ENCODE measurements around the gene WRNIP1. TPM values are rescaled to one million over a fixed set of nuclear protein-coding genes. Genes with fewer than 3 reads are reported as not detected.

WRNIP1 gene
- total and polyA plus RNA-seq, 7 experiments from 2014 or later = 21.8 to 61.8 (median 37.8) TPM

GRCh38 chr6:2753110-2753489 is 12.1 kb upstream of the WRNIP1 start:
- intact Hi-C loops (cut with micrococcal nuclease) = no loop called here
- Histone ChIP-seq H3K9me3 (ENCODE audit: control insufficient read depth in 2 of 3, low read length in 3 of 3) (no peaks in the 10 kb centered on the region), H3K4me1 (ENCODE audit: control insufficient read depth in 2 of 2, insufficient read depth in 2 of 2, low read length in 2 of 2) (no peaks in the 10 kb centered on the region), H3K36me3 (ENCODE audit: control insufficient read depth in 2 of 3, insufficient read depth in 3 of 3, low read length in 3 of 3) (no peaks in the 10 kb centered on the region), H3K27ac (ENCODE audit: low read depth, low read length) (no peak overlapping the region), H3K4me3 (ENCODE audit: low read length) (no peak overlapping the region), H3K27me3 (ENCODE audit: control insufficient read depth in 2 of 2, insufficient read depth in 2 of 2, low read length in 2 of 2) (no peaks in the 10 kb centered on the region)
- DNase-seq (no peak), ATAC-seq (no peak)
- no peak overlapping the region for H3K27ac Mint-ChIP-seq
- POLR2A ChIA-PET = no interaction called here
- H3K4me1 Mint-ChIP-seq = peaks cover 0 to 9% (median 3%) of the 10 kb centered on the region in 7 donors
- CTCF ChIA-PET = interaction anchor here (0.6 kb wide), 1 partner anchor 403 kb away, joined by 4 read pairs; no protein-coding TSS in a partner anchor
- peaks cover 19 to 81% (median 24%) of the 10 kb centered on the region in 5 donors for H3K27me3 Mint-ChIP-seq
- H3K9me3 Mint-ChIP-seq = no peaks in the 10 kb centered on the region
- no peaks in the 10 kb centered on the region for H3K36me3 Mint-ChIP-seq
- H3K4me3 Mint-ChIP-seq = no peak overlapping the region

GRCh38 chr6:2753743-2754142 is 11.4 kb upstream of the WRNIP1 start:
- intact Hi-C loops (cut with micrococcal nuclease) = no loop called here
- Mint-ChIP-seq H3K4me3 (no peak overlapping the region), H3K27me3 (peaks cover 19 to 77% (median 24%) of the 10 kb centered on the region in 5 donors), H3K4me1 (peaks cover 0 to 9% (median 3%) of the 10 kb centered on the region in 7 donors), H3K36me3 (no peaks in the 10 kb centered on the region), H3K9me3 (no peaks in the 10 kb centered on the region), H3K27ac (no peak overlapping the region)
- Histone ChIP-seq H3K4me1 (ENCODE audit: control insufficient read depth in 2 of 2, insufficient read depth in 2 of 2, low read length in 2 of 2) (no peaks in the 10 kb centered on the region), H3K4me3 (ENCODE audit: low read length) (no peak overlapping the region), H3K27me3 (ENCODE audit: control insufficient read depth in 2 of 2, insufficient read depth in 2 of 2, low read length in 2 of 2) (no peaks in the 10 kb centered on the region), H3K36me3 (ENCODE audit: control insufficient read depth in 2 of 3, insufficient read depth in 3 of 3, low read length in 3 of 3) (no peaks in the 10 kb centered on the region), H3K9me3 (ENCODE audit: control insufficient read depth in 2 of 3, low read length in 3 of 3) (no peaks in the 10 kb centered on the region), H3K27ac (ENCODE audit: low read depth, low read length) (no peak overlapping the region)
- DNase-seq (no peak), ATAC-seq (no peak)
- ChIA-PET CTCF (interaction anchor here (0.6 kb wide), 1 partner anchor 404 kb away, joined by 4 read pairs; no protein-coding TSS in a partner anchor), POLR2A (no interaction called here)

GRCh38 chr6:2754393-2754792 is 10.8 kb upstream of the WRNIP1 start:
- intact Hi-C loops (cut with micrococcal nuclease) = no loop called here
- ATAC-seq = no peak
- Histone ChIP-seq H3K9me3 (ENCODE audit: control insufficient read depth in 2 of 3, low read length in 3 of 3) (no peaks in the 10 kb centered on the region), H3K27me3 (ENCODE audit: control insufficient read depth in 2 of 2, insufficient read depth in 2 of 2, low read length in 2 of 2) (no peaks in the 10 kb centered on the region), H3K36me3 (ENCODE audit: control insufficient read depth in 2 of 3, insufficient read depth in 3 of 3, low read length in 3 of 3) (no peaks in the 10 kb centered on the region), H3K4me1 (ENCODE audit: control insufficient read depth in 2 of 2, insufficient read depth in 2 of 2, low read length in 2 of 2) (no peaks in the 10 kb centered on the region), H3K27ac (ENCODE audit: low read depth, low read length) (no peak overlapping the region), H3K4me3 (ENCODE audit: low read length) (no peak overlapping the region)
- Mint-ChIP-seq H3K4me1 (peaks cover 0 to 9% (median 3%) of the 10 kb centered on the region in 7 donors), H3K27me3 (peaks cover 19 to 71% (median 24%) of the 10 kb centered on the region in 5 donors), H3K9me3 (no peaks in the 10 kb centered on the region), H3K27ac (no peak overlapping the region), H3K36me3 (no peaks in the 10 kb centered on the region), H3K4me3 (no peak overlapping the region)
- ChIA-PET POLR2A (no interaction called here), CTCF (no interaction called here)
- DNase-seq = no peak

GRCh38 chr6:2754911-2755310 is 10.3 kb upstream of the WRNIP1 start:
- ChIA-PET POLR2A (no interaction called here), CTCF (interaction anchor here (0.6 kb wide), 1 partner anchor 246 kb away, joined by 3 read pairs; no protein-coding TSS in a partner anchor)
- no peaks in the 10 kb centered on the region for H3K9me3 ChIP-seq (ENCODE audit: control insufficient read depth in 2 of 3, low read length in 3 of 3)
- no peaks in the 10 kb centered on the region for H3K27me3 ChIP-seq (ENCODE audit: control insufficient read depth in 2 of 2, insufficient read depth in 2 of 2, low read length in 2 of 2)
- Mint-ChIP-seq H3K27me3 (peaks cover 19 to 68% (median 24%) of the 10 kb centered on the region in 5 donors), H3K9me3 (no peaks in the 10 kb centered on the region), H3K4me3 (no peak overlapping the region), H3K4me1 (peaks cover 0 to 7% (median under 1%) of the 10 kb centered on the region in 7 donors), H3K27ac (no peak overlapping the region), H3K36me3 (no peaks in the 10 kb centered on the region)
- no peak overlapping the region for H3K4me3 ChIP-seq (ENCODE audit: low read length)
- DNase-seq = no peak
- H3K27ac ChIP-seq (ENCODE audit: low read depth, low read length) = no peak overlapping the region
- no peaks in the 10 kb centered on the region for H3K4me1 ChIP-seq (ENCODE audit: control insufficient read depth in 2 of 2, insufficient read depth in 2 of 2, low read length in 2 of 2)
- no peaks in the 10 kb centered on the region for H3K36me3 ChIP-seq (ENCODE audit: control insufficient read depth in 2 of 3, insufficient read depth in 3 of 3, low read length in 3 of 3)
- no peak for ATAC-seq
- intact Hi-C loops (cut with micrococcal nuclease) = no loop called here

GRCh38 chr6:2755456-2755855 is 9.7 kb upstream of the WRNIP1 start:
- POLR2A ChIA-PET = no interaction called here
- Histone ChIP-seq H3K4me3 (ENCODE audit: low read length) (no peak overlapping the region), H3K9me3 (ENCODE audit: control insufficient read depth in 2 of 3, low read length in 3 of 3) (no peaks in the 10 kb centered on the region), H3K27ac (ENCODE audit: low read depth, low read length) (no peak overlapping the region), H3K4me1 (ENCODE audit: control insufficient read depth in 2 of 2, insufficient read depth in 2 of 2, low read length in 2 of 2) (no peaks in the 10 kb centered on the region), H3K27me3 (ENCODE audit: control insufficient read depth in 2 of 2, insufficient read depth in 2 of 2, low read length in 2 of 2) (no peaks in the 10 kb centered on the region), H3K36me3 (ENCODE audit: control insufficient read depth in 2 of 3, insufficient read depth in 3 of 3, low read length in 3 of 3) (no peaks in the 10 kb centered on the region)
- no peak overlapping the region for H3K4me3 Mint-ChIP-seq
- no peaks in the 10 kb centered on the region for H3K9me3 Mint-ChIP-seq
- CTCF ChIA-PET = interaction anchor here (0.6 kb wide), 1 partner anchor 246 kb away, joined by 3 read pairs; no protein-coding TSS in a partner anchor
- DNase-seq (no peak), ATAC-seq (no peak)
- intact Hi-C loops (cut with micrococcal nuclease) = no loop called here
- H3K36me3 Mint-ChIP-seq = no peaks in the 10 kb centered on the region
- H3K27me3 Mint-ChIP-seq = peaks cover 14 to 63% (median 22%) of the 10 kb centered on the region in 5 donors
- H3K4me1 Mint-ChIP-seq = peaks cover 0 to 3% (median under 1%) of the 10 kb centered on the region in 7 donors
- H3K27ac Mint-ChIP-seq = no peak overlapping the region

- peaks cover 4 to 10% (median 8%) of the 10 kb centered on the region in 7 donors for H3K4me1 Mint-ChIP-seq
- peaks cover 6 to 55% (median 15%) of the 10 kb centered on the region in 5 donors for H3K27me3 Mint-ChIP-seq
- Histone ChIP-seq H3K4me3 (ENCODE audit: low read length) (no peak overlapping the region), H3K36me3 (ENCODE audit: control insufficient read depth in 2 of 3, insufficient read depth in 3 of 3, low read length in 3 of 3) (no peaks in the 10 kb centered on the region), H3K27ac (ENCODE audit: low read depth, low read length) (no peak overlapping the region), H3K9me3 (ENCODE audit: control insufficient read depth in 2 of 3, low read length in 3 of 3) (no peaks in the 10 kb centered on the region), H3K4me1 (ENCODE audit: control insufficient read depth in 2 of 2, insufficient read depth in 2 of 2, low read length in 2 of 2) (no peaks in the 10 kb centered on the region), H3K27me3 (ENCODE audit: control insufficient read depth in 2 of 2, insufficient read depth in 2 of 2, low read length in 2 of 2) (no peaks in the 10 kb centered on the region)
- no peaks in the 10 kb centered on the region for H3K36me3 Mint-ChIP-seq
- H3K27ac Mint-ChIP-seq = no peak overlapping the region
- H3K4me3 Mint-ChIP-seq = no peak overlapping the region
- ATAC-seq = no peak
- POLR2A ChIA-PET = interaction anchor here (1.8 kb wide), 1 partner anchor 10 kb away, joined by 4 read pairs; no protein-coding TSS in a partner anchor
- no peaks in the 10 kb centered on the region for H3K9me3 Mint-ChIP-seq
- no peak for DNase-seq
- CTCF ChIA-PET = no interaction called here
- intact Hi-C loops (cut with micrococcal nuclease) = no loop called here
These were observed 9.0 kb upstream of the WRNIP1 start for GRCh38 chr6:2756241-2756640.

GRCh38 chr6:2756687-2757224 is 8.4 kb upstream of the WRNIP1 start:
- intact Hi-C loops (cut with micrococcal nuclease) = no loop called here
- POLR2A ChIA-PET = interaction anchor here (1.8 kb wide), 1 partner anchor 9 kb away, joined by 4 read pairs; no protein-coding TSS in a partner anchor
- ATAC-seq = no peak

More at GRCh38 chr6:2756687-2757224, 8.4 kb upstream of the WRNIP1 start:
- Histone ChIP-seq H3K4me3 (ENCODE audit: low read length) (no peak overlapping the region), H3K36me3 (ENCODE audit: control insufficient read depth in 2 of 3, insufficient read depth in 3 of 3, low read length in 3 of 3) (no peaks in the 10 kb centered on the region), H3K27me3 (ENCODE audit: control insufficient read depth in 2 of 2, insufficient read depth in 2 of 2, low read length in 2 of 2) (no peaks in the 10 kb centered on the region), H3K4me1 (ENCODE audit: control insufficient read depth in 2 of 2, insufficient read depth in 2 of 2, low read length in 2 of 2) (no peaks in the 10 kb centered on the region), H3K9me3 (ENCODE audit: control insufficient read depth in 2 of 3, low read length in 3 of 3) (no peaks in the 10 kb centered on the region), H3K27ac (ENCODE audit: low read depth, low read length) (no peak overlapping the region)
- Mint-ChIP-seq H3K36me3 (no peaks in the 10 kb centered on the region), H3K4me1 (peaks cover 4 to 12% (median 10%) of the 10 kb centered on the region in 7 donors), H3K9me3 (no peaks in the 10 kb centered on the region), H3K27me3 (peaks cover 5 to 53% (median 15%) of the 10 kb centered on the region in 5 donors), H3K27ac (no peak overlapping the region), H3K4me3 (no peak overlapping the region)
- no peak for DNase-seq
- CTCF ChIA-PET = interaction anchor here (1.6 kb wide), 1 partner anchor 19 kb away, joined by 7 read pairs; no protein-coding TSS in a partner anchor

All from naive thymus-derived CD4-positive, alpha-beta T cell (primary cell).